Peyer's patch (tissue), 4 donors: ENCODE data around the gene TRAF3. TPM values are rescaled to one million over a fixed set of nuclear protein-coding genes. Genes with fewer than 3 reads are reported as not detected.

ENCODE experiments used
- DNase-seq, 3 donors: peaks; one replicate each; pipeline ENCODE4 v3.0.0-alpha.2; 2017 to 2019
- H3K27ac ChIP-seq, 4 donors: fragments of 200-600 bp; sonication (generic); one replicate each; pipeline ENCODE4 v1.5.1; 2016 to 2019
- H3K27me3 ChIP-seq, 2 donors: fragments of 200-600 bp; sonication (generic); one replicate each; pipeline ENCODE4 v1.5.1; 2019
- H3K36me3 ChIP-seq, 3 donors: fragments of 200-600 bp; sonication (generic); one replicate each; pipeline ENCODE4 v1.5.1; 2016 to 2019
- H3K4me1 ChIP-seq, 4 donors: fragments of 200-600 bp; sonication (generic); one replicate each; pipeline ENCODE4 v1.5.1; 2016 to 2019
- H3K4me3 ChIP-seq, 4 donors: fragments of 200-600 bp; sonication (generic); 1 replicate in 3 of 4; 2 replicates in 1 of 4; pipeline ENCODE4 v1.5.1; 2016 to 2019; ENCODE audit warnings: mild to moderate bottlenecking in 1 of 4
- H3K9me3 ChIP-seq, 4 donors: fragments of 200-600 bp; sonication (generic); one replicate each; pipeline ENCODE4 v1.5.1; 2016 to 2019; ENCODE audit warnings: mild to moderate bottlenecking in 1 of 4
- CTCF ChIP-seq, 6 experiments: fragments of 450-650 bp in 4 of 6; fragments of 200-600 bp in 2 of 6; sonication (generic) in 1 of 6; IDR thresholded peaks; one replicate each; pipeline ENCODE4 v1.5.1; 2017 to 2019; ENCODE audit warnings: antibody characterized with exemption in 6 of 6, mild to moderate bottlenecking in 3 of 6, moderate library complexity in 1 of 6
- POLR2A ChIP-seq, 2 donors: fragments of 450-650 bp; IDR thresholded peaks; one replicate each; pipeline ENCODE4 v1.5.1; 2017; ENCODE audit warnings: antibody characterized with exemption in 2 of 2, mild to moderate bottlenecking in 2 of 2, moderate library complexity in 2 of 2
- total RNA-seq, 4 donors: library from RNA; depleted of rRNA; stranded (reverse); fragments of >200 nt; gene quantifications; one replicate each; pipeline ENCODE4 v1.1.0, GENCODE V29; 2016

TRAF3 gene
- total RNA-seq, 4 donors from 2014 or later, result 31.7 to 47.8 (median 41.8) TPM

- H3K4me3 ChIP-seq, result no peak overlapping the region
- no peaks in the 10 kb centered on the region for H3K36me3 ChIP-seq
- H3K4me1 ChIP-seq, result no peaks in the 10 kb centered on the region
- DNase-seq, result no peak
- no peak overlapping the region for H3K27ac ChIP-seq
- H3K27me3 ChIP-seq, result no peaks in the 10 kb centered on the region
- TF ChIP-seq CTCF (IDR thresholded peaks at IDR 0.05), result no peak
- no peaks in the 10 kb centered on the region for H3K9me3 ChIP-seq
Observed at GRCh38 chr14:102757646-102758045, 19.6 kb upstream of the TRAF3 start.

- DNase-seq, result no peak
- Histone ChIP-seq H3K27ac (no peak overlapping the region), H3K4me1 (no peaks in the 10 kb centered on the region), H3K9me3 (no peaks in the 10 kb centered on the region), H3K4me3 (no peak overlapping the region), H3K27me3 (no peaks in the 10 kb centered on the region), H3K36me3 (no peaks in the 10 kb centered on the region)
- no peak for TF ChIP-seq POLR2A (IDR thresholded peaks at IDR 0.05)
- TF ChIP-seq CTCF (IDR thresholded peaks at IDR 0.05), result no peak
Observed at GRCh38 chr14:102758087-102758486, 19.2 kb upstream of the TRAF3 start.

GRCh38 chr14:102759456-102760187 is 17.6 kb upstream of the TRAF3 start:
- peaks cover 0 to 4% (median 0%) of the 10 kb centered on the region in 4 donors for H3K4me1 ChIP-seq
- H3K9me3 ChIP-seq, result no peaks in the 10 kb centered on the region
- no peaks in the 10 kb centered on the region for H3K27me3 ChIP-seq
- no peaks in the 10 kb centered on the region for H3K36me3 ChIP-seq
- no peak for DNase-seq
- H3K27ac ChIP-seq, result no peak overlapping the region
- TF ChIP-seq POLR2A (IDR thresholded peaks at IDR 0.05), result no peak
- no peak for TF ChIP-seq CTCF (IDR thresholded peaks at IDR 0.05)
- H3K4me3 ChIP-seq, result no peak overlapping the region

- no peaks in the 10 kb centered on the region for H3K36me3 ChIP-seq
- no peak overlapping the region for H3K27ac ChIP-seq
- H3K4me3 ChIP-seq, result no peak overlapping the region
- no peaks in the 10 kb centered on the region for H3K27me3 ChIP-seq
- H3K9me3 ChIP-seq, result no peaks in the 10 kb centered on the region
- TF ChIP-seq POLR2A (IDR thresholded peaks at IDR 0.05) (no peak), CTCF (IDR thresholded peaks at IDR 0.05) (no peak)
- no peak for DNase-seq
- peaks cover 0 to 5% (median 0%) of the 10 kb centered on the region in 4 donors for H3K4me1 ChIP-seq
Observed at GRCh38 chr14:102760496-102761193, 16.6 kb upstream of the TRAF3 start.

GRCh38 chr14:102761206-102761605 is 16.0 kb upstream of the TRAF3 start:
- Histone ChIP-seq H3K27me3 (no peaks in the 10 kb centered on the region), H3K27ac (no peak overlapping the region), H3K9me3 (no peaks in the 10 kb centered on the region), H3K36me3 (no peaks in the 10 kb centered on the region), H3K4me3 (no peak overlapping the region), H3K4me1 (peaks cover 0 to 5% (median 0%) of the 10 kb centered on the region in 4 donors)
- no peak for TF ChIP-seq POLR2A (IDR thresholded peaks at IDR 0.05)
- no peak for TF ChIP-seq CTCF (IDR thresholded peaks at IDR 0.05)
- no peak for DNase-seq
